Posterior cingulate gyrus (tissue), 11 donors: Measurements from ENCODE around the gene LMO3.

Experiments used
- DNase-seq, 10 donors: peaks; one replicate each; pipeline versions ENCODE4 v3.0.0 to v3.0.0-alpha.2; 2020 to 2021; ENCODE audit warnings: mixed read lengths in 3 of 10
- intact Hi-C: fragments of 100-400 bp; cut with DNase I; formaldehyde crosslinking; loops from one replicate; pipeline ENCODE4 v1.15.1; 2023

The LMO3 gene

DNA sequence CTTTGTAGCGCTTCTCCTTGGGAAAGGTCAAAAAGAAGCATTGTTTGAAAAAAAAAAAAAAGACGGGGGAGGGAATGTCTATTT, at the start of gene LMO3:
LMO3 (minus strand) TSS at position 46 of the 84 bp plus-strand sequence. CDS start 5,302 bp downstream, outside the sequence.
- no peak for DNase-seq
- intact Hi-C loops, result no loop called here

DNA sequence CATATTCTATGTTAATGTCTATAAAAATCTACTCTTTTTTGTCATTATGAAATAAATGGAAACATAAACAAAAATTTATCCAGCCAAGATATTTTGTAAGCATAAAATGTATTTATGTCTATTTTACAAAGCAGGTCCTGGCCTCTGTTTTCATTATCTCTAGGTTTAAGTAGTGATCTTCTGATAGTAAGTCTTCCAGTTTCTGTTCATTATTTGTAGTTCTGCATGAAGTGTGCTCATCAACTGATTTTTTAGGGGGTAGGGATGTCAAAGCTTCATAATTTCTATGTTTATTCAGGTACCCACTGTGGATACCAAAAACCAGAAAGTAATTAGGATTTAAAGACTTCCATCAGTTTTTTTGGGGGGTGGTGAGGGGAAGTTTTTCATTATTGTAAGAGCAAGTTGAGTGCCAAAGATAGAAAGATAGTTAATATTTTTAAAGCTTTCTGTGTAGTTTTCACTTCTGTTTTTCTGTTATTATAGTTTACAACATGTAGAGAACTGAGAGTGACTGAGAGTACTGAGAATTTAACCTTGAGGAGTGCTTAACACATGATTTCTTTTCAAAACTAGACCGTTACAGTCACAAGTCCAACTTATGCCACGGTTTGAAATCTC, 30.6 kb upstream of the LMO3 start:
- DNase-seq, result no peak
- intact Hi-C loops, result no loop called here

DNA sequence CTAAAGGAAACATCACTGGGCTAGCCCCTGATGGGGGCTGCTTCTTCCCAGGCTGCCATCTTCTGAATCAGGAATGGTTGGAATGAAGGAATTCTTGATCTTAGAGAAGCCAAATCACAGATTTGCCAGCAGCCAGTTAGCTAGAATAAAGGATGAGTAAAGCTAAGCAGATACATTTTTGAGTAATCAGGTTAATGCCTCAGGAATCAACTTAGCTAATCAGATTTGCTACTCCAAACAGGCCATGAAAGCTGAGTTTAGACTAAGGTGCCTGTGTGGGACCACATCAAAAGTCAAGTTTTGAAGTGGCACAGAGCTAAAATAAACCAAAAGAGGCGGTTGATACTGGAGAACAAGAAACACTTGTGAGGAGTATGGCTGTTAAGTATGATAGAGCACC, 28.8 kb upstream of the LMO3 start:
- intact Hi-C loops, result no loop called here
- no peak for DNase-seq

DNA sequence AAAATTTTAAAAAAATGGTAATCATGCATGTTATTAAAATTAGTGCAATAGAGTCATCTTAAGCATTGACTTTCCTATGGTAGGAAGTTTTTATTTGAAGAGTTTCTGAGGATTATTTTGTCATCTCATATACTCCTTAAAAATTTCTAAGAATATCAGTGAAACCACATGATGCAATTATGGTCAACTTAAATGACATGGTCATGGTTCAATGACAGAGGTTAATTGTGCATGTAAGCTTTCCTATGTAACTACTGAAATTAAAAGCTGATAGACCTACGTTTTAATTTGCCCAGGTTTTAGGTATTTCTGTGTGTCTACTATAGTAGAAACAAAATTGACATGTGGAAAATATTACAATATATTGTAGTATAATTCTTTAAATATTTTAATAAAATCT, 21.0 kb upstream of the LMO3 start:
- intact Hi-C loops, result no loop called here
- no peak for DNase-seq

DNA sequence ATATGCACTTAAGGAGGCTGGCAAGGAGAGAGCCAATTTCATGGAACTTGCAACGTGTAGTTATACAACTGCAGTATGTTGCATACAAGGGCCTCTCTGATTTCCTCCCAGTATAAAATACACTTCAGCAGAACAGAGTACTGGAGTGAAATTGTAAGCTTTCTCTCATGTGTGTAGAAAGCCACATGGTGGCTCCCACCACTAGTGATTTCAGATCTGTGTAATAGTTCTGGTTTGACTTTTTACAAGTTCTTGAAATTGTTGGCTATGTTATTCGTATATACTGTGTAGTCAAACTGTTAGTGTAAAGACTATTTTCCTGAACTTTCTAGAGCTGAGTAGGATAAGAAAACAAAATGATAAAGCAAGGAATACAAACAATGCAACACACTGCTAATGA, 16.4 kb upstream of the LMO3 start:
- intact Hi-C loops, result no loop called here
- DNase-seq, result no peak

GRCh38 chr12:16619537-16619936, 13.6 kb upstream of the LMO3 start:
- intact Hi-C loops, result no loop called here
- DNase-seq, result no peak

DNA sequence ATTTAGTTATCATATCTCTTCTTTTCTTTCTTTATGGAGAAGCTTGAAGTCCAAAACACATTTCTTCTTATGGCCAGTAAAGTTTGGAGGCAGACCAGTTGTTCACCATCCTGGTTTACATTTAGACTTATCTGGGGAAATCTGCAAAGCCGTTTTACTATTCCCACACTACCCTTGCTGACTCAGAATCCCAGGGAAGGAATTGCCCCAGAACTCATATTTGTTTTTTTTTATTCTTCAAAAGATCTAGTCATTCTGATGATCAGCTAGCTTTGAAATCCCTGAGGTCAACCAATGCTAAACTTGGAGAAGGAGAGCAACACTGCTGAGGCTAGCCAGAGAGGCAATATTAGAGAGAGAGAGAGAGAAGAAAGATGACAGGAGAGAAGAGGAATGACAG, 12.3 kb upstream of the LMO3 start:
- DNase-seq, result no peak
- intact Hi-C loops, result no loop called here

GRCh38 chr12:16613199-16613598, 7.2 kb upstream of the LMO3 start:
- DNase-seq, result no peak
- intact Hi-C loops, result no loop called here

GRCh38 chr12:16612647-16613046, 6.7 kb upstream of the LMO3 start:
- intact Hi-C loops, result no loop called here
- no peak for DNase-seq

DNA sequence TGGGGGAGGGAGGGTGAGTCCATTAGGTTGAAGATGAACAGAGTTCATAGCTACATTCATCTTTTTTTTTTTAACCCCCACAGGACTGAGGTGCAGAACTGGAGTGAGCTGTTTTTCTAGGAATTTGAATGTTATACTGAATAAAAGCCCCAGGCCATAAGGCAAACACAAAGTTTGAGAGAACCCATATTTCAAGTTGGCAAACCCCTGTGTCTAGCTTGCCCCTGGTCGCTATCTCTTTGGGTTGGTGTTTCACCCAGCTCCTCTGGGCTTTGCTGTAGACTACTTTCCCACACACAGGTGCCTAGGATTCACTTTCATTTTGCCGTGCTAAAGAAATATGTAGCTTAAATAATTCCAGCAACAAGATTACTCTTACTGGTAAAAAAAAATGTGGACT, 5.2 kb upstream of the LMO3 start:
- intact Hi-C loops, result no loop called here

GRCh38 chr12:16610743-16611142, 4.8 kb upstream of the LMO3 start:
- intact Hi-C loops, result no loop called here
- DNase-seq, result no peak

More for the DNA sequence above, 5.2 kb upstream of the LMO3 start:
- no peak for DNase-seq

DNA sequence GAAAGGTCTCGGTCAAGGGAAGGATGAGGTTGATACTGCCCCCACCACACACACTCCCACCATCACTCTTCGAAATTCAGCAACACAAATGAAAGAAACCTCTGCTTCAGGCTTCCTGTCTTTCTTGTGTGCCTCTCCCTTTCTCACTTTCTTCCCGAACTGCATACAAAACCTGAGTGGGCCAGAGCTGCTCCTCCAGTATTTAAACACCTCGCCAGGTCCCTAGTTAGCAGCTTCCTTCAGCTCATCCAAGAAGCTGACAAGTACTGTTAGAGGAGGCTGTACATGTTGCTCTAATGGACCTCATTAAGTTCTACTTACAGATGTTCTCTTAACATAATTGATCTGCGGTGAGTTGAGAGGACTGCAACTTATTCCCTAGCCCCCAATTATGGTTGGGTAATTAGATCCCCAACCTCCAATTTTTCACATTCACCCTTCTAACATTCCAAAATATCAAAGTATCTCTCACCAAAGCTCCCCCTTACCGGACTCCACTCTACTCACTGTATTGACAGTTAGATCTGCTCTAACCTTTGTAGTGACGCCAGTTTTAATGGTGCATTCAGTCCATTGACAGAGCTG, 4.1 kb upstream of the LMO3 start:
- intact Hi-C loops, result no loop called here
- no peak for DNase-seq

DNA sequence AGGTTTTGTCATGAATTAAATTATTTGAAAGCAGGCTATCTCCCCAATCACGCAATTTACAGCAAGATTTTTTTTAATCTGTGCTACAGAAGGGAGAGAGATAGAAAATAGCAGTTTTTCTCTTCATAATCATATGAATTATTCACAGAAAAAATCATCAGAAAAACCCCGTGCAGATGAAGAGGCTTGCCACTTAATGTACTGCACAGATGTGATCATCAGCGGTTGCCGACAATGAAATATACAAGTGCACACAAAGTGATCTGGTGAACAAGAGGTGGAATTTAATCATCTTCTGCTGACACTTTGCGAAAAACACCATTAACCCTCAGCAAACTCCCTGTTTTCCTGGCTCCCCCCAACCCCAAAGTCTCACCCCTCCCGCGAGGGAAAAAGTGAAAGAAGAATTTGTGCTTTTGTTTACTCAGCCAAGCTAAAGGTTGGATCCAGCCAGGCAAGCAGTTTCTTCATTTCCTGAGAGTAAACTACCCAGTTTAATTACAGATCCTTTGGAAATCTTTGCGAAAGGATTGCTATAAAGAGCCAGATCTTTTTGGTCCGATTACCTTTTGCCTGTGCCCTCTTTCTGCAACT, 3.1 kb upstream of the LMO3 start:
- no peak for DNase-seq
- intact Hi-C loops, result no loop called here

- DNase-seq, result no peak
- intact Hi-C loops, result no loop called here
Measured at GRCh38 chr12:16607906-16608775, 2.2 kb upstream of the LMO3 start.

DNA sequence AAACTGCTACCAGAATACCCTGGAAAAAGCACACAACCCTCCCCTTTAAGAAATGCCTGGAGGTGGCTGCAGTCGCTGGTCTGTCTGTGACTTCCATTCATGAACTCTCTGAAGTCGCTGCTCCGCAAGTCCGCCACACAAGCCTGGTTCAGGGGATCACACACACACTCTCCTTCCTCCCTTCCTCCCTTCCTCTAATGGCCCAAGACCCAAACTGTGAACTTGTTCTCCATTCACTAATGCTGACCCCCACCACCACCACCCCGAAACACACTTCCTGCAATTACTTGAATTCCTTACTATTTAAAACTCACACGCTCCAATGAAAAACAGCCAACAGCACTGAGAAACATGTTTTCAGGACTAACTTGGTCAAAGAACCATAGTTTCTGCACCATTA, 1.0 kb upstream of the LMO3 start:
- intact Hi-C loops, result no loop called here
- DNase-seq, result peak in 3 of 10 donors; percentile 35 to 79 (median 73)

DNA sequence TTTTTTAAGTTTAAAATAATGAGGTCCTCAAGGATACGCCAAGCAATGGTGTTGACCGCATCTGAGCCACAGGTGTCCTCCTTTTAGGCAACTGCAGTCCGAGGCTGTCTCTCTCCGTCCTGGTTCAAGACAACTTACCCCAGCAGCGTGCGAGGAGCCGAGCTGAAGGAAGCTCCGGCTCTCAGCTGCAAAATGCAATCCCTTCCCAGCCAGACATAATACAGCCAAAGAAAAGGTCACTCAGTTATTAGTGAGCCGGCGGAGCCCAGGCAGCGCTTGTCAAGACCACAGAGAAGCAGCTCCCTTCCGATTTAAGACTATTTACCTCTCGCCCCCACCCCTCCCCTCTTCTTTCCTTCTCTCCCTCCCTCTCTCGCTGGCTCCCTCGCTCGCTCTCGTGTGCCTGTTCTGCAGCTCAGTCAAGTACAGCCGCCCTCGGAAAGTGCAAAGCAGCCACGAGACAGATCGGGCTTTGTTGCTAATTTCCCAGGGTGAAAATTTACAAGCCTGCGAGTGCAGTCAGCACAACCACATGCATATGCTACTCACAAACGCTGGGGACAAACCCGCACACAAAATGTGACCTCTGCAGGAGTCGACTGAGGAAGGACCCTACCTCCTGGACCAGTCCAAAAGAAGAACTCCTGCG, 363 bp upstream of the LMO3 start:
- intact Hi-C loops, result no loop called here

DNA sequence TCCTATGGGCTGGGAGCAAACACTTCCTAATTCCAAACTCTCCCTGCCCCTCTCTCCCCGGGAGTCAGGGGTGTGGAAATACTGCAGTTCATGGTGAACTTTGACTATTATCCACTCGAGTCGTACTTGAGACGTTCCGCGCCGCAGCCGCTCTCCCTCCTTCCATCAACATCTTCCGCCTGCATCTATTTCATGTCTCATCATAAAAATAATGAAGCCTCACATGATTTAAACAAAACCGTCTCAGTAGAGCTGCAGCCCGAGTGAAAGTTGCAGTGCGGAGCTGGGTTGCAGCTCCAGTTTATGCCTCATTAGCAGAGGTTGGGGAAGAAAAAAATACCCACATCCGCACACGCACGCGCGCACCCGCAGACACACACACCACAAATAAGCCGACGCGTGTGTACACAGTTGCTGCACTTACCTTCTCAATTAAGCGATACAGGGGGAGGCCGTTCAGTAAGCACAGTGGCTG, 283 bp downstream of the LMO3 start:
- intact Hi-C loops, result no loop called here
- peak in 2 of 10 donors; percentile 81 to 86 for DNase-seq

More for the DNA sequence above, 363 bp upstream of the LMO3 start:
- peak; percentile 44 to 93 (median 63) for DNase-seq

DNA sequence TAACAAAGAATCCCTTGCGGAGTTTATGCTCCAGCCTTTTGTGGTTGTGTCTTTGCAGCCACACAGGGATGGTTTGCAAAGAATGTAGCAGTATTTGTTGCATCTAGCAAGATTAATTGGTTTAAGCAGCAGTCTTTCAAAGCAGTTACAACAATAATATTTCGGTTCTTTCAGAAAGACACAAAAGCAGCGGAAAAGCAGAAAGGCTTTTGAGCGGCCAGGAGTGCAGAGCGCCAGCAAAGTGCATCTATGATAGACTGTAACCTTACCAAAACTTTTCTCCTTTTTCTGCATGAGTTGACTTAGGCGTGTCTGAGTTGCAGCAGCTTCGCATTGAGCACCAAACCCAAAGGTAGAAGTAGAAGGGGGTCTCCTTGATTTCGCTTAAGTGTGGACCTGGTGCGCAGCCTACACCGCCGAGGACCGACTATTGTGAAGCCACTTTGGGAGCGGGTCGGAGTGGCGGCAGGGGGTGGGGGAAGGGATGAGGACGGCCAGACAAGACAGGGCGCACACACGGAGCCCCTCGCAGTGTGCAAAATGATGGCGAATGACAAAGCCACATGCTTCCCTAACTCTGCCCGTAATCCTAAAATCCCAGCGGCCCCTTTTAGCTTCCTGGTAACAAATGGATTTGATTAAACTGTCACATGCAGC, 1.2 kb downstream of the LMO3 start:
- DNase-seq, result peak in 5 of 10 donors; percentile 31 to 89 (median 78)
- intact Hi-C loops, result no loop called here

DNA sequence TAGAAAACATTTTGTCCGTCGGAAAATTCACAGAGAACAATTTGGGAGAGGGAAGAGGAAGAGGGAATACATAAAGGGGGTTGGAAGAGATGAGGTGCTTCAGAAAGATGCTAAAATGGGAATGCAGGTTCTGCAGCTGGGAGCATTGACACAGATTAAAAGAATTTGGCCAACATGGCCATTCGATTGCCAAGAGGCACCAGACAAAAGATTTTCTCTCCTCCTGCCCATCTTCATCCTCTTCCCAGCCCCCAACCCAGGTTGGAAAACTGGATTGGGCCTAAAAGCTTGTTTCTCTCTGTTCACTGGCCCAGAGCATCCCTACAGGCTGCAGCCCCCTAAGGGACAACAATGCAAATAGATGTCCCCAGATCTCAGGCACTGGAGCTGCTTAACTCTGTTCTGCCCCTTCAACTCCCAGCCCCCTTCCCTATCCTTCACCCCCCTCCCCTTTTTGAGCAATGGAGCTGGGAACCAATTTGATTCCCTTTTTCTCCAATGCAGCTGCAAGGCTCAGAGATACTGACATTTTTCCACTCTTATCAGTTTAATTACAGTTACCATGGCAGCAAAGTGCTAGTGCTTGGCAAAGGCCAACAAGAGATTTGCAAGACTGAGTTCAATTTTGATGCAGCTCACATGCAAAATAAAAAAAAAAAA, 1.9 kb downstream of the LMO3 start:
- DNase-seq, result no peak
- intact Hi-C loops, result no loop called here

- DNase-seq, result no peak
- intact Hi-C loops, result no loop called here
Measured at GRCh38 chr12:16603260-16603915, 2.6 kb downstream of the LMO3 start.
